22Rv1 (cell line): Measurements from ENCODE around the gene CALML4.
"Not testable (repeated sequence)": the region's sequence is repeated elsewhere in the genome, so short reads cannot be mapped to it uniquely, and the experiment has no call there.

Source experiments
- H3K27ac ChIP-seq: fragments of 450-650 bp; 2 replicates; pipeline ENCODE4 v1.5.1; 2017
- CTCF ChIP-seq: fragments of 450-650 bp; IDR thresholded peaks from 2 replicates; pipeline ENCODE4 v1.5.1; 2017; ENCODE audit warnings: mild to moderate bottlenecking
- ZFX ChIP-seq: fragments of 450-650 bp; IDR thresholded peaks from 2 replicates; pipeline ENCODE4 v1.6.1; 2017; ENCODE audit warnings: antibody characterized with exemption, borderline replicate concordance

CALML4 gene

GRCh38 chr15:68214838-68215254 lies 9.7 kb upstream of the CALML4 start:
- H3K27ac ChIP-seq, result no peak overlapping the region

GRCh38 chr15:68213991-68214837 lies 9.1 kb upstream of the CALML4 start:
- TF ChIP-seq CTCF, result no peak
- TF ChIP-seq ZFX, result no peak
- no peak overlapping the region for H3K27ac ChIP-seq

More at GRCh38 chr15:68214838-68215254, 9.7 kb upstream of the CALML4 start:
- TF ChIP-seq CTCF (no peak), ZFX (no peak)

GRCh38 chr15:68213491-68213845 lies 8.3 kb upstream of the CALML4 start:
- not testable (repeated sequence) for H3K27ac ChIP-seq

GRCh38 chr15:68211656-68212320 lies 6.7 kb upstream of the CALML4 start:
- no peak overlapping the region for H3K27ac ChIP-seq
- no peak for TF ChIP-seq CTCF
- TF ChIP-seq ZFX, result no peak

GRCh38 chr15:68210821-68211655 lies 5.9 kb upstream of the CALML4 start:
- H3K27ac ChIP-seq, result no peak overlapping the region
- TF ChIP-seq CTCF, result peak; percentile 88
- no peak for TF ChIP-seq ZFX

GRCh38 chr15:68210409-68210756 lies 5.3 kb upstream of the CALML4 start:
- TF ChIP-seq CTCF (no peak), ZFX (no peak)
- no peak overlapping the region for H3K27ac ChIP-seq

GRCh38 chr15:68209735-68210408 lies 4.7 kb upstream of the CALML4 start:
- H3K27ac ChIP-seq, result no peak overlapping the region
- TF ChIP-seq ZFX (no peak), CTCF (no peak)
